ENCODE measurements around the gene CABLES2.

Gene CABLES2

GRCh38 chr20:62404112-62404665 lies 2.9 kb downstream of the CABLES2 start:
- no peak for DNase-seq (ENCODE audit: low read depth)

GRCh38 chr20:62403331-62403730 lies 3.8 kb downstream of the CABLES2 start:
- no peak for DNase-seq (ENCODE audit: low read depth)

GRCh38 chr20:62402456-62403150 lies 4.5 kb downstream of the CABLES2 start:
- DNase-seq (ENCODE audit: low read depth) = no peak

- no peak for DNase-seq (ENCODE audit: low read depth)
Measured at GRCh38 chr20:62401331-62401779, 5.7 kb downstream of the CABLES2 start.

GRCh38 chr20:62400541-62400940 lies 6.5 kb downstream of the CABLES2 start:
- no peak for DNase-seq (ENCODE audit: low read depth)

- no peak for DNase-seq (ENCODE audit: low read depth)
Measured at GRCh38 chr20:62400021-62400420, 7.1 kb downstream of the CABLES2 start.

- DNase-seq (ENCODE audit: low read depth) = no peak
Measured at GRCh38 chr20:62398120-62398821, 8.8 kb downstream of the CABLES2 start.

- no peak for DNase-seq (ENCODE audit: low read depth)
Measured at GRCh38 chr20:62396367-62397239, 10.5 kb downstream of the CABLES2 start.

- DNase-seq (ENCODE audit: low read depth) = no peak
Measured at GRCh38 chr20:62395311-62396242, 11.5 kb downstream of the CABLES2 start.

GRCh38 chr20:62394248-62395245 lies 12.5 kb downstream of the CABLES2 start:
- DNase-seq (ENCODE audit: low read depth) = no peak

- DNase-seq (ENCODE audit: low read depth) = no peak
Measured at GRCh38 chr20:62393830-62394229, 13.3 kb downstream of the CABLES2 start.

- DNase-seq (ENCODE audit: low read depth) = no peak
Measured at GRCh38 chr20:62393335-62393665, 13.8 kb downstream of the CABLES2 start.

- DNase-seq (ENCODE audit: low read depth) = no peak
Measured at GRCh38 chr20:62392621-62393334, 14.3 kb downstream of the CABLES2 start.

GRCh38 chr20:62392077-62392418 lies 15.0 kb downstream of the CABLES2 start:
- no peak for DNase-seq (ENCODE audit: low read depth)

- no peak for DNase-seq (ENCODE audit: low read depth)
Measured at GRCh38 chr20:62391165-62392076, 15.7 kb downstream of the CABLES2 start.

GRCh38 chr20:62390317-62391164 lies 16.5 kb downstream of the CABLES2 start:
- DNase-seq (ENCODE audit: low read depth) = no peak

- no peak for DNase-seq (ENCODE audit: low read depth)
Measured at GRCh38 chr20:62389601-62390087, 17.4 kb downstream of the CABLES2 start.

All from non-pigmented ciliary epithelial cell (primary cell).